BE2C (cell line): ENCODE results near the gene FXYD4.

Experiments
- DNase-seq: peaks from one replicate; pipeline ENCODE4 v3.0.0-alpha.2; 2020
- H3K27me3 ChIP-seq: fragments of 250-450 bp; sonication (Bioruptor Pico); 2 replicates; pipeline ENCODE4 v1.5.1; 2020; ENCODE audit warnings: mild to moderate bottlenecking
- H3K36me3 ChIP-seq: fragments of 250-450 bp; sonication (Bioruptor Pico); 2 replicates; pipeline ENCODE4 v1.5.1; 2020; ENCODE audit warnings: mild to moderate bottlenecking
- H3K4me1 ChIP-seq: fragments of 250-450 bp; sonication (Bioruptor Pico); 2 replicates; pipeline ENCODE4 v1.5.1; 2020
- H3K4me3 ChIP-seq: 2 replicates; pipeline ENCODE4 v1.5.1; 2011; ENCODE audit warnings: low read depth, low read length
- H3K9me3 ChIP-seq: fragments of 250-450 bp; sonication (Bioruptor Pico); 2 replicates; pipeline ENCODE4 v1.5.1; 2020
- CTCF ChIP-seq: IDR thresholded peaks from 2 replicates; pipeline ENCODE4 v1.5.1; 2012; ENCODE audit warnings: mild to moderate bottlenecking, low read depth, low read length

Gene FXYD4

GRCh38 chr10:43377424-43377883 lies 6.0 kb downstream of the FXYD4 start:
- no peaks in the 10 kb centered on the region for H3K36me3 ChIP-seq
- DNase-seq: no peak
- no peak for TF ChIP-seq CTCF
- no peak overlapping the region for H3K4me3 ChIP-seq
- H3K27me3 ChIP-seq: no peaks in the 10 kb centered on the region
- H3K9me3 ChIP-seq: no peaks in the 10 kb centered on the region
- H3K4me1 ChIP-seq: no peaks in the 10 kb centered on the region

- TF ChIP-seq CTCF: no peak
Observed at GRCh38 chr10:43380610-43381222, 9.3 kb downstream of the FXYD4 start.

GRCh38 chr10:43383204-43383971 lies 12.0 kb downstream of the FXYD4 start:
- H3K9me3 ChIP-seq: no peaks in the 10 kb centered on the region
- no peak for DNase-seq
- peaks cover 30% of the 10 kb centered on the region for H3K36me3 ChIP-seq
- TF ChIP-seq CTCF: no peak
- H3K4me1 ChIP-seq: no peaks in the 10 kb centered on the region
- H3K27me3 ChIP-seq: no peaks in the 10 kb centered on the region
- H3K4me3 ChIP-seq: no peak overlapping the region

More at GRCh38 chr10:43380610-43381222, 9.3 kb downstream of the FXYD4 start:
- Histone ChIP-seq H3K4me3 (no peak overlapping the region), H3K9me3 (no peaks in the 10 kb centered on the region), H3K27me3 (no peaks in the 10 kb centered on the region), H3K4me1 (no peaks in the 10 kb centered on the region), H3K36me3 (peaks cover 7% of the 10 kb centered on the region)
- DNase-seq: no peak

GRCh38 chr10:43384252-43385221 lies 13.1 kb downstream of the FXYD4 start:
- no peak overlapping the region for H3K4me3 ChIP-seq
- H3K27me3 ChIP-seq: no peaks in the 10 kb centered on the region
- no peaks in the 10 kb centered on the region for H3K9me3 ChIP-seq
- no peaks in the 10 kb centered on the region for H3K4me1 ChIP-seq
- no peak for TF ChIP-seq CTCF
- H3K36me3 ChIP-seq: peaks cover 40% of the 10 kb centered on the region
- no peak for DNase-seq

- no peak for DNase-seq
- no peaks in the 10 kb centered on the region for H3K4me1 ChIP-seq
- H3K4me3 ChIP-seq: no peak overlapping the region
- no peaks in the 10 kb centered on the region for H3K27me3 ChIP-seq
- no peaks in the 10 kb centered on the region for H3K9me3 ChIP-seq
- no peak for TF ChIP-seq CTCF
- H3K36me3 ChIP-seq: peaks cover 50% of the 10 kb centered on the region
Observed at GRCh38 chr10:43385412-43386004, 14.1 kb downstream of the FXYD4 start.
